Nephron progenitor cell (in vitro differentiated cells): ENCODE results near the gene MITF.

Experiments used
- DNase-seq: peaks from one replicate; pipeline ENCODE4 v3.0.0; 2021
- H3K27ac Mint-ChIP-seq: 2 replicates; pipeline ENCODE4 v1.8.0; 2021; ENCODE audit warnings: mild to moderate bottlenecking, moderate library complexity, mixed read lengths
- H3K27me3 Mint-ChIP-seq: 2 replicates; pipeline ENCODE4 v1.8.0; 2021; ENCODE audit warnings: mild to moderate bottlenecking, low read depth, mixed read lengths; ENCODE audit not compliant: poor library complexity
- H3K36me3 Mint-ChIP-seq: 2 replicates; pipeline ENCODE4 v1.8.0; 2021; ENCODE audit warnings: low read depth, mixed read lengths
- H3K4me1 Mint-ChIP-seq: 2 replicates; pipeline ENCODE4 v1.8.0; 2021; ENCODE audit warnings: mixed read lengths
- H3K4me3 Mint-ChIP-seq: 2 replicates; pipeline ENCODE4 v1.8.0; 2021; ENCODE audit warnings: mild to moderate bottlenecking, moderate library complexity, mixed read lengths
- H3K9me3 Mint-ChIP-seq: 2 replicates; pipeline ENCODE4 v1.8.0; 2021; ENCODE audit warnings: mild to moderate bottlenecking, moderate library complexity, mixed read lengths
- TF ChIP-seq, protein P1 (sequence below): fragments of 200-600 bp; sonication (generic); IDR thresholded peaks from 2 replicates; pipeline ENCODE4 v1.5.0; 2021; ENCODE audit warnings: antibody characterized with exemption

MITF gene

GRCh38 chr3:69776920-69777581, 37.8 kb downstream of the MITF start:
- H3K36me3 Mint-ChIP-seq, result no peaks in the 10 kb centered on the region
- DNase-seq, result no peak
- no peaks in the 10 kb centered on the region for H3K9me3 Mint-ChIP-seq
- no peaks in the 10 kb centered on the region for H3K4me1 Mint-ChIP-seq
- TF ChIP-seq, protein P1, sequence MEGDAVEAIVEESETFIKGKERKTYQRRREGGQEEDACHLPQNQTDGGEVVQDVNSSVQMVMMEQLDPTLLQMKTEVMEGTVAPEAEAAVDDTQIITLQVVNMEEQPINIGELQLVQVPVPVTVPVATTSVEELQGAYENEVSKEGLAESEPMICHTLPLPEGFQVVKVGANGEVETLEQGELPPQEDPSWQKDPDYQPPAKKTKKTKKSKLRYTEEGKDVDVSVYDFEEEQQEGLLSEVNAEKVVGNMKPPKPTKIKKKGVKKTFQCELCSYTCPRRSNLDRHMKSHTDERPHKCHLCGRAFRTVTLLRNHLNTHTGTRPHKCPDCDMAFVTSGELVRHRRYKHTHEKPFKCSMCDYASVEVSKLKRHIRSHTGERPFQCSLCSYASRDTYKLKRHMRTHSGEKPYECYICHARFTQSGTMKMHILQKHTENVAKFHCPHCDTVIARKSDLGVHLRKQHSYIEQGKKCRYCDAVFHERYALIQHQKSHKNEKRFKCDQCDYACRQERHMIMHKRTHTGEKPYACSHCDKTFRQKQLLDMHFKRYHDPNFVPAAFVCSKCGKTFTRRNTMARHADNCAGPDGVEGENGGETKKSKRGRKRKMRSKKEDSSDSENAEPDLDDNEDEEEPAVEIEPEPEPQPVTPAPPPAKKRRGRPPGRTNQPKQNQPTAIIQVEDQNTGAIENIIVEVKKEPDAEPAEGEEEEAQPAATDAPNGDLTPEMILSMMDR, result no peak
- no peaks in the 10 kb centered on the region for H3K27me3 Mint-ChIP-seq
- H3K27ac Mint-ChIP-seq, result no peak overlapping the region
- no peak overlapping the region for H3K4me3 Mint-ChIP-seq

DNA sequence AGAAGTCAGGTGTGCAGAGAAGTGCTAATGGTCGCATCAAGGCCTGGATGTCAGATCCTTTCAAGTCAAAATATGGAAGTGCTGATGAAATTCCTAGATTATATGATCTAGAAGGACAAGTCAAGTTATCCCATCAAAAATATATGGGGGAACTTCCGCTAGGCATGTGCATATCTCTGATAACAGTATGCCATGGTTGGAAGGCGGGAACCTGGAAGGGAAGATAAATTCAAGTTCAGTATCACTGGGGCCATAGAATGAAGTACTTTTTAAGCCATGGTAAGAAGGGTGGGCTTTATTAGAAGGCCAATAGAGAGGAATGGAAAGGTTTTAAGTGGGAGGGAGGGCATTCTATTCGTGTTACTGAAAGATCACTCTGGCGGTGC, 38.3 kb downstream of the MITF start:
- Mint-ChIP-seq H3K27ac (no peak overlapping the region), H3K36me3 (no peaks in the 10 kb centered on the region), H3K4me1 (no peaks in the 10 kb centered on the region), H3K27me3 (no peaks in the 10 kb centered on the region), H3K4me3 (no peak overlapping the region), H3K9me3 (no peaks in the 10 kb centered on the region)
- no peak for DNase-seq
- TF ChIP-seq, protein P1, result no peak

DNA sequence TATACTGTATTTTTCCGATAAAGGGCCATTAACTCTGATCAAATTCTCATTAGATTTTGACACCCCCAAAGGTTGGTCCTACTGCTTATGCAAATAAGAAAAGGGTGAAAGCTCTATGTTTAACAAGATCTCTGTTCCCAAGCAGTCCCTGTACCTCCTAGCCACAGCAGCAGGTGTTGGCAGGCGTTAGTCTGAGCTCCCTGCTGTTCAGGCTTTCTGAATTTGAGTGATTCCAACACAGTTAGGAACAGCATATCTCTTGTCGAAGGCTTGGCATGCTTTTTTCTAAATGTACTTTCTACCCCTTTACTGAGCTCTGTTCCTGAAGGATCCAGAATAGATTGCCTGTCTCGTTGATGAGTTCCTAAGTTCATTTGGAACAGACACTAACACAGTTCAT, 42.3 kb downstream of the MITF start:
- no peak for DNase-seq
- Mint-ChIP-seq H3K4me1 (peaks cover 16% of the 10 kb centered on the region), H3K4me3 (no peak overlapping the region), H3K9me3 (no peaks in the 10 kb centered on the region), H3K36me3 (no peaks in the 10 kb centered on the region), H3K27ac (no peak overlapping the region), H3K27me3 (no peaks in the 10 kb centered on the region)
- TF ChIP-seq, protein P1, result no peak

DNA sequence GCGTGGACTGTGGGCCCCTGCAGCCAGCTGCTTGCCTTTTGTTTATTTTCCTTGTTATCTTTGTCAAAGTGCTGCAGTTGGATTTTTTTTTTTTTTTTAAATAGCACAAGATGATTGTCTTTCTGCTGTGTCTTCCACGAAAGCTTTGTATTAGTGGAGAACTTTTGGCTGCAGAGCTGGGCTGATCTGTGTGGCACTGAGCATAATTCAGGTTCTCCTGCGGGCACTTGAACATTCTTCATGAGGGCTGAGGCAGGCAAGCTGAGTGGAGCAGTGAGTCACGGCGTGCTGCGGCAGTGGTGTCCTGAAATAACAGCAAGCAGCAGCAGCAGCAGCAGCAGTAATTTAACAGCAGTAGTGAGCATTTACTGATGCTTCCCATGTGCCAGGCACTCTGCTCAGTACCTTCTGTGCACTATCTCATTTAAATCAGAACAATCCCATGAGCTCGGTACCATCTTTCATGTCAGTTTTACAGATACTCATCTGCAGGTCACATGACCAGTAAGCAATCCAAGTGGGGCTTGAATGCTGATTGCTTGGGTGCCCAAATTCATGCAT, 45.8 kb downstream of the MITF start:
- Mint-ChIP-seq H3K9me3 (peaks cover 12% of the 10 kb centered on the region), H3K27ac (peak overlapping the region; percentile 69), H3K4me3 (no peak overlapping the region), H3K27me3 (no peaks in the 10 kb centered on the region), H3K36me3 (peaks cover 6% of the 10 kb centered on the region), H3K4me1 (peaks cover 16% of the 10 kb centered on the region)
- TF ChIP-seq, protein P1, result no peak
- peak; percentile 4 for DNase-seq

GRCh38 chr3:69785769-69786320, 46.6 kb downstream of the MITF start:
- Mint-ChIP-seq H3K27me3 (no peaks in the 10 kb centered on the region), H3K36me3 (peaks cover 6% of the 10 kb centered on the region), H3K4me3 (no peak overlapping the region), H3K9me3 (peaks cover 12% of the 10 kb centered on the region), H3K4me1 (peaks cover 16% of the 10 kb centered on the region), H3K27ac (no peak overlapping the region)
- TF ChIP-seq, protein P1, result no peak
- DNase-seq, result no peak

GRCh38 chr3:69786854-69787253, 47.6 kb downstream of the MITF start:
- H3K27me3 Mint-ChIP-seq, result no peaks in the 10 kb centered on the region
- peaks cover 6% of the 10 kb centered on the region for H3K36me3 Mint-ChIP-seq
- TF ChIP-seq, protein P1, result no peak
- DNase-seq, result no peak
- H3K4me1 Mint-ChIP-seq, result peaks cover 26% of the 10 kb centered on the region
- H3K4me3 Mint-ChIP-seq, result no peak overlapping the region
- H3K27ac Mint-ChIP-seq, result no peak overlapping the region
- H3K9me3 Mint-ChIP-seq, result peaks cover 12% of the 10 kb centered on the region
